GM19239 (cell line): ENCODE results near the gene ZNF483.
A peak's percentile ranks its signal among the peaks of the same experiment; 100 is the strongest.
"Not testable (repeated sequence)": the region's sequence is repeated elsewhere in the genome, so short reads cannot be mapped to it uniquely, and the experiment has no call there.

Source experiments
- DNase-seq: peaks from one replicate; pipeline ENCODE4 v3.0.0; 2011; ENCODE audit warnings: low spot score; ENCODE audit not compliant: insufficient read length
- FAIRE-seq: peaks from 2 replicates; lab custom pipeline; 2011; peaks lifted over from hg19 to GRCh38; lab: Jason Lieb, UNC

Gene ZNF483

GRCh38 chr9:111533099-111533790, 8.3 kb downstream of the ZNF483 start:
- DNase-seq (no peak), FAIRE-seq (no peak)

GRCh38 chr9:111542497-111543254, 17.7 kb downstream of the ZNF483 start:
- no peak for DNase-seq
- no peak for FAIRE-seq

- FAIRE-seq (no peak), DNase-seq (no peak)
These were observed 23.6 kb downstream of the ZNF483 start for GRCh38 chr9:111548623-111549022.

DNA sequence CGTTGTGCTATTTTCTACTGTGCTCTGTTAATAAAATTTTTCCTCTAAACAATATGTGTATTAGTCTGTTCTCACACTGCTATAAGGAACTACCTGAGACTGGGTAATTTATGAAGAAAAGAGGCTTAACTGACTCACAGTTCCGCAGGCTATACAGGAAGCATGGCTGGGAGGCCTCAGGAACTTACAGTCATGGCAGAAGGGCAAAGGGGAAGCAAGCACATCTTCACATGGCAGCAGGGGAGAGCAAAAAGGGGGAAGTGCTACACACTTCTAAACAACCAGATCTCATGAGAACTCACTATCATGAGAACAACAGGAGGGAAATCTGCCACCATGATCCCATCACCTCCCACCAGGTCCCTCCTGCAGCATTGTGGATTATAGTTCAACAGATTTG, 30.4 kb downstream of the ZNF483 start:
- DNase-seq, FAIRE-seq: not testable (repeated sequence)

DNA sequence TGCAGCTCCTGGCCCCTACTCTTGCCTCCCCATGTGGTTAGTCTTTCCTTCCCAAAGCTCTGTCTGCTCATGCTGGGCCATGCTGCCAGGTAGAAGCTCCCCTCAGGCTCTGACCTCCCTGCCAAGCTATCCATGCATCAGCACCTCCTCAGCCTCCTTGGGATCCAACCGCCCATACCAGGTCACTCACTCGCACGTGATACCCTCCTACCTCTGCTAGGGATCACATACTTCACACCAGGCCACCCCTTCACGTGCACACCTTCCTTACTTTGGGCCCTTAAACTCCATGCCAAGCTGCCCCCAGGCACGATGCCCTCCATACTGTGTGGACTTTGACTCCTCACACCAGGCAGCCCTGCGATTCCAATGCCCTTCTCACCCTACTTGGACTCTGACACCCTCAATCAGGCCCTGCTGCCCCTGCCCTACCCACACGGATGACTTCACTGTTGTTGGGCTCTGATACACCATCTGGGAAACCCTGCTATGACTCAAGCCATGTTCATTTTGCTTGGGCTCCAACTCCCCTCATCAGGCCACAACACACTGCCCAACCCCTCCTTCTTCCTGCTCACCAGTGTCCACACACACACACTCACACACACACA, 34.1 kb downstream of the ZNF483 start:
- DNase-seq (no peak), FAIRE-seq (no peak)

GRCh38 chr9:111561165-111561719, 36.3 kb downstream of the ZNF483 start:
- FAIRE-seq: no peak
- no peak for DNase-seq

GRCh38 chr9:111566234-111566633, 41.3 kb downstream of the ZNF483 start:
- no peak for DNase-seq
- FAIRE-seq: no peak

DNA sequence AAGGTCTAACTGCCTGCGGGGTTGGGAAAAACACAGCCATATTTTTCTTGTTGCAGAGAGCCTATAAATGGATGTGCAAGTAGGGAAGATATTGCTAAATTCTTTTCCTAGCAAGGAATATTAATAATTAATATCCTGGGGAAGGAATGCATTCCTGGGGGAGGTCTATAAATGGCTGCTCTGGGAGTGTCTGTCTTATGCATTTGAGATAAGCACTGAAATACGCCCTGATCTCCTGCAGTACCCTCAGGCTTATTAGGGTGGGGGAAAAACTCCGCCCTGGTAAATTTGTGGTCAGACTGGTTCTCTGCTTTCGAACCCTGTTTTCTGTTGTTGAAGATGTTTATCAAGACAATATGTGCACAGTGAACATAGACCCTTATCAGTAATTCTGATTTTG, 43.1 kb downstream of the ZNF483 start:
- DNase-seq, FAIRE-seq: not testable (repeated sequence)

GRCh38 chr9:111572950-111573604, 48.1 kb downstream of the ZNF483 start:
- DNase-seq: no peak
- no peak for FAIRE-seq

GRCh38 chr9:111582888-111583287, 57.9 kb downstream of the ZNF483 start:
- DNase-seq (no peak), FAIRE-seq (no peak)

GRCh38 chr9:111586378-111586777, 61.4 kb downstream of the ZNF483 start:
- no peak for FAIRE-seq
- DNase-seq: no peak

- FAIRE-seq: no peak
- DNase-seq: no peak
These were observed 63.9 kb downstream of the ZNF483 start for GRCh38 chr9:111588846-111589245.

- peak; percentile 38 for DNase-seq
These were observed 73.1 kb downstream of the ZNF483 start for GRCh38 chr9:111597852-111598732.

DNA sequence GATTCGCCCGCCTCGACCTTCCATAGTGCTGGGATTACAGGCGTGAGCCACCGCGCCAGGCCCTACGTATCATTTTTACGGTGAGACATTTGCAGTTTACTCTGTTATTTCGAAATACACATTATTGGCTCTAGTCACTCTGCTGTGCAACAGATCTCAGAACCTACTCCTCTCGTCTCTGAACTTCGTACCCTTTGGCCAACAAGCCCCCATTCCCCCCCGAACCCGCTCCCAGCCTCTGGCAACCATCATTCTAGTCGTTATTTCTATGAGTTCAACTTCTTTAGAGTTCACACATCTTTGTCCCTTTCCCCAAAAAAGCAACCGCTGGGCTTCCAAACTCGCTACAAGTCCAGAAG, 73.7 kb downstream of the ZNF483 start:
- DNase-seq: no peak
- no peak for FAIRE-seq

More at GRCh38 chr9:111597852-111598732, 73.1 kb downstream of the ZNF483 start:
- FAIRE-seq: peak; percentile 59

DNA sequence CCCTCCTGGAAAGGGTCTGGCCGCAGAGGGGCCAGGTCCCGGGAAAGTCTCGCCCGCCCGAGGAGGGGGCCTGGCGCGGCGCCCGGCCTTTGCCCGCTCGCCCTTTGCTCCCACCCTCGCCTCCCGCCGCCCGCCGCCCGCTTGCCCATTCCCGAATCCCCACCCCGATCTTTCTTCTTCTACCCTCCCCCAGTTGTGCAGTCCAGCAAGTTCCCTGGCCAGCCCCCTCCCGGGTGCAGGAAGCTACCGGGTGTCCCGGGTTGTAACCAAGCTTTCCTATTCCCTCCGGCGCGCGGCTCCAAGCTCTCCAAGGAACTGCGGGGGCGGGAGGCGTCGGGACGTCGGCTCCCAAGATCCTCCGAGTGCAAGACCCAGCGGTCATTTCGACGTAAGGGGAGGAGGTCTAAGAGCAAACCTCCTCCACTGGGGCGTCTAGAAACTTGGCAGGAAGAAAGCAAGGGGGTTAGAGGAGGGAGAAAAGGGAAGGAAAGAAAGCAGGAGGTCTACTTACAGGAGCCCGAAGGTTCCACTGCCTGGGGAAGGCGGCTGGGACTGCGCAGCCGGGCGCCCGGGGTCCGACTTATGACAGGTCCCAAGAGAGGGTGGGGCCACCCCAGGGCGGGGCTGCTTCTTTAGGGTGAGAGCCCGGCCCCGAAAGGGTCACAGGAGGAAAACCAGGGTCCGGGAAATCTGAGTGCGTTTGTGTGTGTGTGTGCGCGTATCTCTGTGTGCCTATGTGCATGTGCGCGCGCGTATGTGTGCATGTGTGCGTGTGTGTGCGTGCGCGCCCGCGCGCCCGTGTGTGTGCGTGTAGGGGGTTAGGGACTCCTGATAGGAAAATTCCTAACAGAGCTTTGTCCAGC, 74.3 kb downstream of the ZNF483 start, which contains the start of gene PTGR1:
Gene PTGR1, minus strand, starts transcription at position 556 of the 863 bp plus-strand sequence. CDS start 2,225 bp downstream, outside the sequence.
- no peak for FAIRE-seq

GRCh38 chr9:111599955-111600343, 75.0 kb downstream of the ZNF483 start:
- DNase-seq (no peak), FAIRE-seq (no peak)

More for the DNA sequence above, 74.3 kb downstream of the ZNF483 start, which contains the start of gene PTGR1:
- DNase-seq: peak; percentile 9

- FAIRE-seq (no peak), DNase-seq (no peak)
These were observed 76.4 kb downstream of the ZNF483 start for GRCh38 chr9:111601237-111602018.

- FAIRE-seq: no peak
These were observed 78.1 kb downstream of the ZNF483 start for GRCh38 chr9:111603041-111603440.

More at GRCh38 chr9:111603041-111603440, 78.1 kb downstream of the ZNF483 start:
- DNase-seq: no peak
